GM13977 (cell line): ENCODE results near the gene ADRB2.

ENCODE experiments used
- DNase-seq: peaks from one replicate; pipeline ENCODE4 v3.0.0; 2012; ENCODE audit warnings: low spot score
- in situ Hi-C: fragments of 300-500 bp; cut with MboI; formaldehyde crosslinking; loops from one replicate; pipeline ENCODE4 v1.12.0; 2022; ENCODE audit warnings: low sequenced_read_pairs, low pct_unique_long_range_greater_than_20kb, mixed read lengths, inconsistent platforms; ENCODE audit not compliant: unreplicated experiment
- TF ChIP-seq, protein P1 (sequence below): IDR thresholded peaks from 2 replicates; pipeline ENCODE4 v1.5.1; 2012; ENCODE audit warnings: mild to moderate bottlenecking, control low read depth; ENCODE audit not compliant: insufficient read depth; ENCODE audit errors: extremely low read depth, missing control alignments

The ADRB2 gene

DNA sequence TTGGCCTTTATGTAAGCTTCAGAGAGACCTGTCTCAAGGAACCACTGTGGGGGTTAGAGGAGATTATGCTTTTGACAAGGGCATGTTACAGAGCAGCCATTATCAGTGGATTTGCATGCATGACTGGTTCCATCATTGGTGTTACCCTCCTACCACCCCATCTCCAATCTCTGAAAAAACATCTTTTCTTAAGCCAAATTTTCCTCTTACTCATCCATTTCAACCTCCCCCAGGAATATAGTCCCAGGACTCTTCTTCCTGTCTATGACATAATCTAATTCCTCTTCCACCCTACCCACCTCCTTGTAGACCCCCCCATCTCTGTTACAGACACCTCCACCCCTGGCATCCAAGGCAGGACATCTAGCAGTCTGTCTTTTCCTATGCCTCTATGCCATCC lies 33.1 kb upstream of the ADRB2 start:
- DNase-seq: no peak
- TF ChIP-seq, protein P1, sequence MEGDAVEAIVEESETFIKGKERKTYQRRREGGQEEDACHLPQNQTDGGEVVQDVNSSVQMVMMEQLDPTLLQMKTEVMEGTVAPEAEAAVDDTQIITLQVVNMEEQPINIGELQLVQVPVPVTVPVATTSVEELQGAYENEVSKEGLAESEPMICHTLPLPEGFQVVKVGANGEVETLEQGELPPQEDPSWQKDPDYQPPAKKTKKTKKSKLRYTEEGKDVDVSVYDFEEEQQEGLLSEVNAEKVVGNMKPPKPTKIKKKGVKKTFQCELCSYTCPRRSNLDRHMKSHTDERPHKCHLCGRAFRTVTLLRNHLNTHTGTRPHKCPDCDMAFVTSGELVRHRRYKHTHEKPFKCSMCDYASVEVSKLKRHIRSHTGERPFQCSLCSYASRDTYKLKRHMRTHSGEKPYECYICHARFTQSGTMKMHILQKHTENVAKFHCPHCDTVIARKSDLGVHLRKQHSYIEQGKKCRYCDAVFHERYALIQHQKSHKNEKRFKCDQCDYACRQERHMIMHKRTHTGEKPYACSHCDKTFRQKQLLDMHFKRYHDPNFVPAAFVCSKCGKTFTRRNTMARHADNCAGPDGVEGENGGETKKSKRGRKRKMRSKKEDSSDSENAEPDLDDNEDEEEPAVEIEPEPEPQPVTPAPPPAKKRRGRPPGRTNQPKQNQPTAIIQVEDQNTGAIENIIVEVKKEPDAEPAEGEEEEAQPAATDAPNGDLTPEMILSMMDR: no peak
- in situ Hi-C loops: no loop called here

- in situ Hi-C loops: no loop called here
- TF ChIP-seq, protein P1: no peak
- DNase-seq: no peak
Observed at GRCh38 chr5:148794275-148794674, 32.1 kb upstream of the ADRB2 start.

DNA sequence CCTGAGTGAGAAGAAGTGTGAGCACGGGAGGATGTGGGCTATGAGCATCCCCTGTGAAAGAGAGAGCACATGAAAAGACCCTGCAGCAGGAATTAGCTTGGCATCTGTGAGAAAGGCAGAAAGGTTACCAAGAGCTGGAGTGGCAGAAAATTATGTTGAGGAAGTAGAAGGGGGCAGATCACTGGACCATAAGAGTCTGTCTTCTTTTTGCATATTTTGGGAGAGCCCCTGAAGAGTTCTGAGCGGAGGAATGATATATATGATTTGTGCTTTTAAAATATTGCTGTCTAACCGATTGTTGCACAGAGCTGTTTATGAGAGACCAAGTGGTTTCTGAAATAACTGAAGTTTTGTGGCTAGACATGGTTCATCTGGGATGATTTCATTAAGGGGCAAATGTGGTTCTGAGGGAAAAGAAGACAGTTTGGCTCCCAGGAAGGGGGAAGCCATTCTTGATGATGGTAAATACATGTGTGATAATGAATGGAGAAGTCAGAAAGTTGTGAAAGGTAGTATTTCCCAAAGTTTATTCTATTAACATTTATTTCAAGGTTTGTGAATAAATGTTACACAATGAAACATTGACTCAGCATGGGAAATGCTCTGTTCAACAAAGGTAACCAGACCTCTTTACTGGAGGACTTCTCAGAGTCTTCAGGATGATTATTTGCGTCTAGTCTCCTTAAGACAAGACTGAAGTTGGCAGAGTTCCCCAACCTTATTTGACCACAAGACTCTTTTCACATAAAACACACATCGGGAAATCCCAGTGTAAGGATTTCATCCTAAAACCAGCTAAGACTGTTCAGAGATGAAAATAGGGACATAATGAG lies 31.5 kb upstream of the ADRB2 start:
- no peak for DNase-seq
- TF ChIP-seq, protein P1: no peak
- in situ Hi-C loops: no loop called here

DNA sequence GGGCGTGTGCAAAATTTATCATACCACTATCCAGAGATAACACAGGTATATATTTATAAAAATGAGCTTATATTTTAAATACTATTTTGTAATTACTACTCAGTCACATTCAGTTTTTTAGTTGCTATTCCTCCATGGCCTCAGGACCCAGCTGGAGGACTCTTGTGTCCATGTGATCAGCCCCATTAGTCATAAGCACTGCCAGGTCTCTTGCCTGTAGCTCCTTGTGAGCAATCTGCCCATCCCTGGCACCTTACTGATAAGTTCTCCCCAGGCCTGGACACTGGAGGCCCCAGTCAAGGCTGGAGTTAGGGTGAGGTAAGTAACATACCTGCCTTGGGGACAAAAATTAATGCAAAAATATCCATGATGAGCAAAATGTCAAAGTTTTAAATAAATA lies 29.5 kb upstream of the ADRB2 start:
- TF ChIP-seq, protein P1: no peak
- in situ Hi-C loops: no loop called here
- no peak for DNase-seq

GRCh38 chr5:148798786-148799185 lies 27.6 kb upstream of the ADRB2 start:
- in situ Hi-C loops: no loop called here
- no peak for DNase-seq
- TF ChIP-seq, protein P1: no peak

GRCh38 chr5:148799737-148800527 lies 26.5 kb upstream of the ADRB2 start:
- in situ Hi-C loops: no loop called here
- TF ChIP-seq, protein P1: no peak
- DNase-seq: no peak
